GM23338 (cell line): Measurements from ENCODE around the gene ALB. TPM values are rescaled to one million over a fixed set of nuclear protein-coding genes. Genes with fewer than 3 reads are reported as not detected.

Source experiments
- ATAC-seq: fragments of 200-7000 bp; cut with Tn5 transposase; 3 replicates; pipeline ENCODE4 v1.9.1; 2020
- DNase-seq: peaks from one replicate; pipeline ENCODE4 v3.0.0-alpha.2; 2015; ENCODE audit warnings: low spot score
- H2AFZ ChIP-seq: fragments of 200-600 bp; sonication (generic); 2 replicates; pipeline ENCODE4 v1.8.0; 2016; ENCODE audit warnings: antibody characterized with exemption, mild to moderate bottlenecking, moderate library complexity
- H3F3A ChIP-seq: fragments of 200-600 bp; sonication (generic); replicated peaks from 2 replicates; pipeline ENCODE4 v1.8.0; 2017; ENCODE audit warnings: antibody characterized with exemption, mixed run types, low read depth
- H3K27ac ChIP-seq: fragments of 200-600 bp; sonication (generic); 2 replicates; pipeline ENCODE4 v1.6.1; 2016; ENCODE audit warnings: low read depth
- H3K27me3 ChIP-seq: fragments of 200-600 bp; sonication (generic); 2 replicates; pipeline ENCODE4 v1.8.0; 2016; ENCODE audit warnings: mild to moderate bottlenecking, mixed run types, moderate library complexity; ENCODE audit not compliant: insufficient read depth
- H3K36me3 ChIP-seq: fragments of 200-600 bp; sonication (generic); 2 replicates; pipeline ENCODE4 v1.8.0; 2016; ENCODE audit warnings: mild to moderate bottlenecking; ENCODE audit not compliant: insufficient read depth
- H3K4me1 ChIP-seq: fragments of 200-600 bp; sonication (generic); 2 replicates; pipeline ENCODE4 v1.8.0; 2016; ENCODE audit warnings: mild to moderate bottlenecking, moderate library complexity; ENCODE audit not compliant: insufficient read depth
- H3K4me2 ChIP-seq: fragments of 200-600 bp; sonication (generic); 2 replicates; pipeline ENCODE4 v1.7.1; 2017; ENCODE audit warnings: mixed run types
- H3K4me3 ChIP-seq: fragments of 200-600 bp; sonication (generic); 2 replicates; pipeline ENCODE4 v1.6.1; 2016; ENCODE audit warnings: mixed run types
- H3K79me2 ChIP-seq: fragments of 200-600 bp; sonication (generic); replicated peaks from 2 replicates; pipeline ENCODE4 v1.8.0; 2017; ENCODE audit warnings: mild to moderate bottlenecking; ENCODE audit not compliant: insufficient read depth
- H3K9me2 ChIP-seq: fragments of 200-600 bp; sonication (generic); 2 replicates; pipeline ENCODE4 v1.8.0; 2017; ENCODE audit not compliant: insufficient read depth
- H4K20me1 ChIP-seq: fragments of 200-600 bp; sonication (generic); replicated peaks from 2 replicates; pipeline ENCODE4 v1.8.0; 2017; ENCODE audit warnings: mild to moderate bottlenecking; ENCODE audit not compliant: insufficient read depth
- H3K27ac Mint-ChIP-seq: 2 replicates; pipeline ENCODE4 v1.8.0; 2020; ENCODE audit warnings: inconsistent platforms, mild to moderate bottlenecking, moderate library complexity, mixed read lengths
- H3K27me3 Mint-ChIP-seq: 3 replicates; pipeline ENCODE4 v1.8.0; 2022; ENCODE audit warnings: low read depth, mild to moderate bottlenecking, moderate library complexity, mixed read lengths, inconsistent platforms; ENCODE audit not compliant: insufficient read depth, poor library complexity
- H3K36me3 Mint-ChIP-seq: 3 replicates; pipeline ENCODE4 v1.8.0; 2021; ENCODE audit warnings: low read depth, mild to moderate bottlenecking, inconsistent platforms, moderate library complexity, mixed read lengths
- H3K4me1 Mint-ChIP-seq: 3 replicates; pipeline ENCODE4 v1.8.0; 2020; ENCODE audit warnings: mild to moderate bottlenecking, inconsistent platforms, mixed read lengths
- H3K4me3 Mint-ChIP-seq: 3 replicates; pipeline ENCODE4 v1.8.0; 2021; ENCODE audit warnings: moderate library complexity, mild to moderate bottlenecking, inconsistent platforms, mixed read lengths
- H3K9me3 Mint-ChIP-seq: 3 replicates; pipeline ENCODE4 v1.8.0; 2020; ENCODE audit warnings: moderate library complexity, mild to moderate bottlenecking, inconsistent platforms, mixed read lengths
- CREB1 ChIP-seq: fragments of 250-450 bp; sonication (Bioruptor Pico); IDR thresholded peaks from 2 replicates; pipeline ENCODE4 v1.5.0; 2020; ENCODE audit warnings: low read depth, mild to moderate bottlenecking, moderate library complexity
- ETS1 ChIP-seq: IDR thresholded peaks from 2 replicates; pipeline ENCODE4 v1.6.1; 2016; ENCODE audit warnings: antibody characterized with exemption
- EZH2phosphoT487 ChIP-seq: fragments of 200-600 bp; sonication (generic); IDR thresholded peaks from one replicate; pipeline ENCODE4 v1.8.1; 2018; ENCODE audit warnings: antibody characterized with exemption; ENCODE audit not compliant: unreplicated experiment
- JUNB ChIP-seq: IDR thresholded peaks from one replicate; pipeline ENCODE4 v1.6.1; 2016; ENCODE audit warnings: antibody characterized with exemption; ENCODE audit not compliant: unreplicated experiment
- NANOG ChIP-seq: IDR thresholded peaks from 2 replicates; pipeline ENCODE4 v1.6.1; 2016; ENCODE audit warnings: antibody characterized with exemption, borderline replicate concordance
- POLR2AphosphoS5 ChIP-seq: IDR thresholded peaks from 2 replicates; pipeline ENCODE4 v1.6.1; 2016; ENCODE audit warnings: antibody characterized with exemption, low read depth
- STAT1 ChIP-seq: IDR thresholded peaks from one replicate; pipeline ENCODE4 v1.6.1; 2016; ENCODE audit warnings: antibody characterized with exemption; ENCODE audit not compliant: unreplicated experiment
- ZNF331 ChIP-seq: fragments of 250-450 bp; sonication (Bioruptor Pico); IDR thresholded peaks from 2 replicates; pipeline ENCODE4 v1.5.0; 2020; ENCODE audit warnings: low read depth, mild to moderate bottlenecking, moderate library complexity
- ZNF462 ChIP-seq: fragments of 250-450 bp; sonication (Bioruptor Pico); IDR thresholded peaks from 2 replicates; pipeline ENCODE4 v1.5.0; 2020; ENCODE audit warnings: mild to moderate bottlenecking, moderate library complexity
- polyA plus RNA-seq: library from polyadenylated mRNA; unstranded; fragments of >200 nt; fragmentation: Nextera tagmentation; extraction: Ambion mirVana; gene quantifications from 2 replicates; pipeline ENCODE4 v1.2.1, GENCODE V29; 2016
- total RNA-seq: library from RNA; depleted of rRNA; stranded (reverse); fragments of >200 nt; shearing (Covaris generic); gene quantifications from 2 replicates; pipeline ENCODE4 v1.2.3, GENCODE V29; 2014
- TF ChIP-seq, protein P1 (sequence below), 2 experiments: fragments of 200-600 bp in 1 of 2; sonication (generic) in 1 of 2; conservative IDR thresholded peaks; 2 replicates each; pipeline versions ENCODE4 v1.5.1 to v1.6.1; 2016 to 2017; ENCODE audit warnings: antibody characterized with exemption in 2 of 2, low read depth in 2 of 2, mild to moderate bottlenecking in 2 of 2, moderate library complexity in 1 of 2
- TF ChIP-seq, protein P2 (sequence below): IDR thresholded peaks from one replicate; pipeline ENCODE4 v1.6.1; 2018; ENCODE audit warnings: antibody characterized with exemption; ENCODE audit not compliant: unreplicated experiment

ALB gene
- total and polyA plus RNA-seq, 2 experiments from 2014 or later, result not detected

- Histone ChIP-seq H3K27ac (peak overlapping the region; percentile 50; the same call in 1 of the 2 replicates), H3K4me3 (no peak overlapping the region), H4K20me1 (no peaks in the 10 kb centered on the region), H2AFZ (no peak overlapping the region), H3K27me3 (no peaks in the 10 kb centered on the region), H3K36me3 (no peaks in the 10 kb centered on the region), H3F3A (no peaks in the 10 kb centered on the region), H3K9me2 (peaks cover 2% of the 10 kb centered on the region; the same call in 1 of the 2 replicates), H3K4me1 (peaks cover 52% of the 10 kb centered on the region), H3K4me2 (peak overlapping the region; percentile 24), H3K79me2 (no peaks in the 10 kb centered on the region)
- H3K36me3 Mint-ChIP-seq, result peaks cover 4% of the 10 kb centered on the region; the same call in 1 of the 3 replicates
- H3K27me3 Mint-ChIP-seq, result peaks cover 9% of the 10 kb centered on the region
- ATAC-seq (peak; percentile 77), DNase-seq (peak; percentile 62)
- H3K9me3 Mint-ChIP-seq, result no peaks in the 10 kb centered on the region
- no peak overlapping the region for H3K27ac Mint-ChIP-seq
- TF ChIP-seq ETS1 (no peak), EZH2phosphoT487 (no peak), NANOG (peak; percentile 95), ZNF462 (CRISPR knock-in tag) (0 out of 2 replicates have a peak, but pooled peaks have one; percentile 56), CREB1 (CRISPR knock-in tag) (0 out of 2 replicates have a peak, but pooled peaks have one; percentile 4), POLR2AphosphoS5 (no peak), JUNB (no peak), ZNF331 (CRISPR knock-in tag) (no peak), STAT1 (no peak)
- TF ChIP-seq, protein P1, sequence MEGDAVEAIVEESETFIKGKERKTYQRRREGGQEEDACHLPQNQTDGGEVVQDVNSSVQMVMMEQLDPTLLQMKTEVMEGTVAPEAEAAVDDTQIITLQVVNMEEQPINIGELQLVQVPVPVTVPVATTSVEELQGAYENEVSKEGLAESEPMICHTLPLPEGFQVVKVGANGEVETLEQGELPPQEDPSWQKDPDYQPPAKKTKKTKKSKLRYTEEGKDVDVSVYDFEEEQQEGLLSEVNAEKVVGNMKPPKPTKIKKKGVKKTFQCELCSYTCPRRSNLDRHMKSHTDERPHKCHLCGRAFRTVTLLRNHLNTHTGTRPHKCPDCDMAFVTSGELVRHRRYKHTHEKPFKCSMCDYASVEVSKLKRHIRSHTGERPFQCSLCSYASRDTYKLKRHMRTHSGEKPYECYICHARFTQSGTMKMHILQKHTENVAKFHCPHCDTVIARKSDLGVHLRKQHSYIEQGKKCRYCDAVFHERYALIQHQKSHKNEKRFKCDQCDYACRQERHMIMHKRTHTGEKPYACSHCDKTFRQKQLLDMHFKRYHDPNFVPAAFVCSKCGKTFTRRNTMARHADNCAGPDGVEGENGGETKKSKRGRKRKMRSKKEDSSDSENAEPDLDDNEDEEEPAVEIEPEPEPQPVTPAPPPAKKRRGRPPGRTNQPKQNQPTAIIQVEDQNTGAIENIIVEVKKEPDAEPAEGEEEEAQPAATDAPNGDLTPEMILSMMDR (conservative IDR thresholded peaks at IDR 0.05; ENCODE audit: low read depth in 2 of 2), result no peak
- TF ChIP-seq, protein P2, sequence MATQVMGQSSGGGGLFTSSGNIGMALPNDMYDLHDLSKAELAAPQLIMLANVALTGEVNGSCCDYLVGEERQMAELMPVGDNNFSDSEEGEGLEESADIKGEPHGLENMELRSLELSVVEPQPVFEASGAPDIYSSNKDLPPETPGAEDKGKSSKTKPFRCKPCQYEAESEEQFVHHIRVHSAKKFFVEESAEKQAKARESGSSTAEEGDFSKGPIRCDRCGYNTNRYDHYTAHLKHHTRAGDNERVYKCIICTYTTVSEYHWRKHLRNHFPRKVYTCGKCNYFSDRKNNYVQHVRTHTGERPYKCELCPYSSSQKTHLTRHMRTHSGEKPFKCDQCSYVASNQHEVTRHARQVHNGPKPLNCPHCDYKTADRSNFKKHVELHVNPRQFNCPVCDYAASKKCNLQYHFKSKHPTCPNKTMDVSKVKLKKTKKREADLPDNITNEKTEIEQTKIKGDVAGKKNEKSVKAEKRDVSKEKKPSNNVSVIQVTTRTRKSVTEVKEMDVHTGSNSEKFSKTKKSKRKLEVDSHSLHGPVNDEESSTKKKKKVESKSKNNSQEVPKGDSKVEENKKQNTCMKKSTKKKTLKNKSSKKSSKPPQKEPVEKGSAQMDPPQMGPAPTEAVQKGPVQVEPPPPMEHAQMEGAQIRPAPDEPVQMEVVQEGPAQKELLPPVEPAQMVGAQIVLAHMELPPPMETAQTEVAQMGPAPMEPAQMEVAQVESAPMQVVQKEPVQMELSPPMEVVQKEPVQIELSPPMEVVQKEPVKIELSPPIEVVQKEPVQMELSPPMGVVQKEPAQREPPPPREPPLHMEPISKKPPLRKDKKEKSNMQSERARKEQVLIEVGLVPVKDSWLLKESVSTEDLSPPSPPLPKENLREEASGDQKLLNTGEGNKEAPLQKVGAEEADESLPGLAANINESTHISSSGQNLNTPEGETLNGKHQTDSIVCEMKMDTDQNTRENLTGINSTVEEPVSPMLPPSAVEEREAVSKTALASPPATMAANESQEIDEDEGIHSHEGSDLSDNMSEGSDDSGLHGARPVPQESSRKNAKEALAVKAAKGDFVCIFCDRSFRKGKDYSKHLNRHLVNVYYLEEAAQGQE, result no peak
- H3K4me1 Mint-ChIP-seq, result peaks cover 58% of the 10 kb centered on the region
- no peak overlapping the region for H3K4me3 Mint-ChIP-seq
Observed at GRCh38 chr4:73451404-73451803, 47.3 kb downstream of the ALB start.
